ENCODE data around the gene HSD3B2.

- TF ChIP-seq, protein P1, sequence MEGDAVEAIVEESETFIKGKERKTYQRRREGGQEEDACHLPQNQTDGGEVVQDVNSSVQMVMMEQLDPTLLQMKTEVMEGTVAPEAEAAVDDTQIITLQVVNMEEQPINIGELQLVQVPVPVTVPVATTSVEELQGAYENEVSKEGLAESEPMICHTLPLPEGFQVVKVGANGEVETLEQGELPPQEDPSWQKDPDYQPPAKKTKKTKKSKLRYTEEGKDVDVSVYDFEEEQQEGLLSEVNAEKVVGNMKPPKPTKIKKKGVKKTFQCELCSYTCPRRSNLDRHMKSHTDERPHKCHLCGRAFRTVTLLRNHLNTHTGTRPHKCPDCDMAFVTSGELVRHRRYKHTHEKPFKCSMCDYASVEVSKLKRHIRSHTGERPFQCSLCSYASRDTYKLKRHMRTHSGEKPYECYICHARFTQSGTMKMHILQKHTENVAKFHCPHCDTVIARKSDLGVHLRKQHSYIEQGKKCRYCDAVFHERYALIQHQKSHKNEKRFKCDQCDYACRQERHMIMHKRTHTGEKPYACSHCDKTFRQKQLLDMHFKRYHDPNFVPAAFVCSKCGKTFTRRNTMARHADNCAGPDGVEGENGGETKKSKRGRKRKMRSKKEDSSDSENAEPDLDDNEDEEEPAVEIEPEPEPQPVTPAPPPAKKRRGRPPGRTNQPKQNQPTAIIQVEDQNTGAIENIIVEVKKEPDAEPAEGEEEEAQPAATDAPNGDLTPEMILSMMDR (IDR thresholded peaks at IDR 0.05): no peak
- no peak for TF ChIP-seq POLR2AphosphoS5 (IDR thresholded peaks at IDR 0.05)
These were observed 57.3 kb downstream of the HSD3B2 start for GRCh38 chr1:119472080-119472818.

Measured in sigmoid colon (tissue), 4 donors.